HG02938 (cell line): ENCODE measurements around the gene RPS28.

Experiments
- ATAC-seq: cut with Tn5 transposase; IDR thresholded peaks from one replicate; pipeline ENCODE4 v1.9.1; 2021; ENCODE audit warnings: mild to moderate bottlenecking, moderate library complexity; ENCODE audit not compliant: unreplicated experiment

Gene RPS28

DNA sequence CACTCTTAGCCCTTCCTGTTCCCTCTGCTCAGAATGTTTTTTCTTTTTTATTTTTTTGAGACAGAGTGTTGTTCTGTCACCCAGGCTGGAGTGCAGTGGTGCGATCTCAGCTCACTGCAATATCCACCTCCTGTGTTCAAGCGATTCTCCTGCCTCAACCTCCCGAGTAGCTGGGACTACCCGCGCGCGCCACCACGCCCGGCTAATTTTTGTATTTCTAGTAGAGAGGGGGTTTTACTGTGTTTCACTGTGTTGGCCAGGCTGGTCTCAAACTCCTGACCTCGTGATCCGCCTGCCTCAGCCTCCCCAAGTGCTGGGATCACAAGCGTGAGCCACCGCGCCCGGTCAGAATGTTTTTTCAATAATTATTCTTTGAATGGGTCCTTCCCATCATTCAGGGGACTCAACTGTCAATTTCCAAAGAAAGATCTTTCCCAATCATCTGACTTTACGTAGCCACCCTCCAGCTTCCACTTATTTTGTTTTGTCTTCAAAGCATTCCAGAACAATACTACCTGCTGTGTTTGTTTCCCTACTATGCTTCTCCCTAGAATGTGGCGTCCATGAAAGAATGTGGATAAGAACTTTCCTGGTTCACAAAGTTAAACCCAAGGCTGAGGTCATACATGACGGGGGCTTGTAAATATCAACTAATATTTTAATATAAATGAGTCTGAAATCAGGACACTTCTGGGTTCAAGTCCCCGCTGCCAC is 1.3 kb upstream of the RPS28 start:
- no peak for ATAC-seq

DNA sequence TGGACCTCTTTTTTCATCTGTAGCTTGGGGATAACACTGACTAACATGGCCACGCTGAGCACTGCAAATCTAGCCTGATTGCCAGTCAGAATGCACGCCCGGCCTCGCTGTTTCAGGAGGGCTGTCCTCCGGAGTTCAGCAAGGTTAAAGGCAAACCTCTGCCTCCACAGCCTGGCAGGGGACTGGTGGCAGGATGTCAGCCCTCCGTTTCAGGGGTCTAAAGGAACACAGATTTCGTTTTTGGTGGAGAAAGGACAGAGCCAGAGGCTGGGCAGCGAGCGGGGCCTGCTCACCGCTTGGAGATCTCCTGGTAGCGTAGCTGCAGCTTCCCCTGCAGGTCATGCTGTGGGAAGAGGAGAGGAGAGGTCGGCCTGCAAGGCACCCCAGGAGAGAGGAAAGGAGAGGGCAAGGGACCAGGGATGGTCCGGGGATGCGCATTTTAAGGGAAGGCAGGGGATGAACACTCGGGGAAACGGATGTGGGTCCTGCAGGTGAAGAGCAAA is 681 bp upstream of the RPS28 start:
- ATAC-seq, result no peak

DNA sequence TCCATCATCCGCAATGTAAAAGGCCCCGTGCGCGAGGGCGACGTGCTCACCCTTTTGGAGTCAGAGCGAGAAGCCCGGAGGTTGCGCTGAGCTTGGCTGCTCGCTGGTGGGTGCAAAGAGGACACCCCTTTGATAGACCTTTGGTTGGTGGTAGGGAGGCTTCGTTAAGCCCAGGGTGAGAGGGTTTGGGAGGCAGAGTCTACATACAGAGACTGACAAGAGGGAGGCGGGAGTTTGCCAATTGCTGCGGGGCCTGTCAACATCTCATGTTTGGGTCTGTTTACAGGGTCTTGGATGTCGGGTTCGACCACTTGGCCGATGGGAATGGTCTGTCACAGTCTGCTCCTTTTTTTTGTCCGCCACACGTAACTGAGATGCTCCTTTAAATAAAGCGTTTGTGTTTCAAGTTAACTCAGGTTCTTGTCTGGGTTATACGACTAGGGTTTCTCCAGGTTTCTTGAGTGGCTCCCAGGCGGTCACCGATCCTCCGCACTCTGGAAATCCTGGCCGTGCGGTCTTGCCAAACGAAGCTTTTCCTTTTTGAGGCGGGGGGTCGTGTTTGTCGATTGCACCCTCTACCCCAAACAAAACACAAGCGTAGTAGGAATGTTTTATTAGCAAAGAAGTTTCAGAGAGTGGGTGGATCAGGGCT is 816 bp downstream of the RPS28 start:
- ATAC-seq, result no peak

DNA sequence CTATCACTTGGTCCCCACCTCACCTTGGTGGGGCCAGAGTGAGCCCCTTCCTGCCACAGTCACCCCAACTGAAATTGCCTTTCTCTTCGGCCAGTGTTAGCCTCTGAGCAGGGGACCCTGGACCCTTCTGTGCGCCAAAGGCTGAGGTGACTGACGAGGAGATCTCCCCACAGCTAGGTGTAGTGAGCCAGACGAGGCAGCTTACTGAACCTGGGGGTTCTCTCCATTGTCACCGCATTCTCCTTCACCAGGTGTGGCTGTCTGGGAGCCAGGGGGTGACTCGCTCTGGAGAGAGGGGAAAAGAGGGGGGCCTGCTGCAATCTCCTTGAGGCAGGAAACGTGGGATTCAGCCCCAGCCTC is 1.3 kb downstream of the RPS28 start:
- ATAC-seq, result no peak

DNA sequence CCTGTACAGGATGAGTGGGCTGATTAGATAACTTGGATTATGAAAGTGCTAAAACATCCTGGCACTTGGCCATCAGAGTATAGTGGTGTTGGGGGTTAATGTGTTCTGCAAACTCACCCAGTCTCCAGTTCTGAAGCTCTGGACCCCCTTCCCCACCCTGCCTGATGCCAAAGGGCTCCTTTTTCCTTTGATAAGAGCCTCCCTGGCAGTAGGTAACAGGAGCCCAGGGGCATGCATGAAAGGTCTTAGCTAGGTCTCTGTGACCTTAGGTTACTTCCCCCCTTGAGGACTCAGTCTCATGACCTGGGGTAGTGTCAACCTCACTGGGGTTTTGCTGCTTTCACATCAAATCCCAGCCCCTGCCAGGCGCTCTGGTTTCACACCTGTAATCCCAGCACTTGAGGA is 2.5 kb downstream of the RPS28 start:
- ATAC-seq, result no peak

DNA sequence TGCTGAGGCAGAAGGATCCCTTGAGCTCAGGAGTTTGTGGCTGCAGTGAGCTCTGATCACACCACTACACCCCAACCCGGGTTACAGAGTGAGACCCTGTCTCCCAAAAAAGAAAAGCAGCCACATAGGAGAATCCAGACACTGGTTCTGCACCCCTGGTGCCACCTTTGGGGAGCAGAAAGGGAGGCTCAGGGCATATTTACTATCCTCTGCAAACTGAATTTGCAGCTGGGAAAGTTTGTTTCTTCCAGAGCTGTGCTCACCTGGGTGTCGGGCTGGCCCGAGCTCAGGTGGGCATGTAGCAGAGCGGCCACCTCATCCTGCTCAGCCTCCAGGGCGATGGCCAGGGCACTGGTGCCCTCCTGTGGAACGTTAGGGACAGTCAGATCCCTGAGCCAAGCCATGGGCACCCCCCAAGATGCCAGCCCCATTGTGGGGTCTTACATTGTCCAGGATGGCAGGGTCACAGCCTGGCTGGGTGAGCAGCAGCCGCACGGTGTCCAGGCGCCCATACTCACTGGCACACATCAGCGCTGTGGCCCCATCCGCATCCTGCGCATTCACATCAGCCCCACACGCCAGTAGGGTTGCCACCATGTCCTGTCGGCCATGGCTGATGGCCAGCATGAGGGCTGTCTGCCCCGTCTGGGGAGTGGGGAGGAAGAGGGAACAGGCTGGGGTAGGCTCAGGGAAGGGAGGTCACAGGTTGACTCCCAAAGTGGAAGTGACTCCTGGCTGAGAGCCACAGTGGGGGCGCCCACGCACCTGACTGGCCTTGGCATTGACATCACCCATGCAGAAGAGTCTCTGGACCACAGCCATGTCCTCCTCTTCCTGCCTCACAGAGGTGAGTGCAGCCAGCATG is 3.1 kb downstream of the RPS28 start:
- no peak for ATAC-seq

DNA sequence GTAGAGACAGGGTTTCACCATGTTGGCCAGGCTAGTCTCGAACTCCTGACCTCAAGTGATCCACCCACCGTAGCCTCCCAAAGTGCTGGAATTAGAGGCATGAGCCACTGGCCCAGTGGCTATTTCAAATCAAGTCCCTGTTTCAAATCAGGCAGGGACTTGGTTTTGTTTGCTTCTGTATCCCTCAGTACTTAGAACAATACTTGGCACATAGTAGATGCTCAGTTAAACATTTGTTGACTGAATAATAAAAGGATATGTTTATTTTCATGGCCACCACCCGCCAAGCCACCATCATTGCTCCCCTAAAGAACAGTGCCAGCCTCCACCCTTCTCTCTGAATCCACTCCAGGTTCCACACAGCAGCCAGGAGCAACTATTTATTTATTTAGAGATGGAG is 4.2 kb downstream of the RPS28 start:
- no peak for ATAC-seq

DNA sequence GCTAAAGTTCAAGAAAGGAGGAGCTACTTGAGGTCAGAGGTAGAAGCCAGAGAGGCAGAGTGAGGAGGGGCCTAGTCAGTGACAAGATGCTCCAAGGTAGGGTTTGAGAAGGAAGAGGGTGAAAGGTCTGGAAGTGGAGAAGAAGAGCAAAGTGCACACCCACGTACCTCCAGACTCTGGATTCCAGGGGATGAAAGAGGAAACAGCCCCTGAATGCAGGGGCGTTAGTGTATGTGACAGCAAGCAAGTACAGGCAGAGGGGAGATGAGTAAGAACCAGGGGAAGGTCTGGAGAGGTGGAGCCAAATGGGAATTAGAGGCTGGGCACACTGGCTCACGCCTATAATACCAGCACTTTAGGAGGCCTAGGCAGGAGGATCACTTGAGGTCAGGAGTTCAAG is 8.7 kb downstream of the RPS28 start:
- no peak for ATAC-seq

DNA sequence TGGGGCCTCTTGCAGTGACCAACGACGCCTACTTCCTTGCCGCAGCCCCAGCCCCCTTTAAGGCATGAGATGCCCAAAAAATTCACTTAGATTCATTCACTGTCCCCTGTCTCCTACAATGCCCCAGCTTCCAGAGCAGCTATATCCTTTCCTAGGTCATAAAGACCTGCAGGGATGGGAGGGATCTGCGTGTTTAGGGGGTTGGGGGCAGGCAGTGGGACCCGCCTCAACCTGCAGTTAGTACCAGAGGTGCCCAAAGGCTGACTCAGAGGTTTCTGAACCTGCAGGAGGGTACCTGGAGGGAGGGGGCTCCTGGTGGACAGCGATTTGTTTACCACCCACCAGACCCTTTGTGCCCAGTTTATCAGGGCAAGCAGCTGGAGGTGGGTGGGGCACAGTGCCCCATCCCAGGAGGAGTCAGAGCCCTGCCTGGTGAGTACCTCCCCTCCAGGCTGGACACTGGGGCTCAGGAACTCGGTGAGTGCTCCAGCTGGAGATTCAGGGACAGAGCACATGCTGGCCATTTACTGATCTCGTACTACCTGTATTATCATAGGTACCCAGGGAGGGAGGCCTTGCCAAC is 10.1 kb downstream of the RPS28 start:
- no peak for ATAC-seq

DNA sequence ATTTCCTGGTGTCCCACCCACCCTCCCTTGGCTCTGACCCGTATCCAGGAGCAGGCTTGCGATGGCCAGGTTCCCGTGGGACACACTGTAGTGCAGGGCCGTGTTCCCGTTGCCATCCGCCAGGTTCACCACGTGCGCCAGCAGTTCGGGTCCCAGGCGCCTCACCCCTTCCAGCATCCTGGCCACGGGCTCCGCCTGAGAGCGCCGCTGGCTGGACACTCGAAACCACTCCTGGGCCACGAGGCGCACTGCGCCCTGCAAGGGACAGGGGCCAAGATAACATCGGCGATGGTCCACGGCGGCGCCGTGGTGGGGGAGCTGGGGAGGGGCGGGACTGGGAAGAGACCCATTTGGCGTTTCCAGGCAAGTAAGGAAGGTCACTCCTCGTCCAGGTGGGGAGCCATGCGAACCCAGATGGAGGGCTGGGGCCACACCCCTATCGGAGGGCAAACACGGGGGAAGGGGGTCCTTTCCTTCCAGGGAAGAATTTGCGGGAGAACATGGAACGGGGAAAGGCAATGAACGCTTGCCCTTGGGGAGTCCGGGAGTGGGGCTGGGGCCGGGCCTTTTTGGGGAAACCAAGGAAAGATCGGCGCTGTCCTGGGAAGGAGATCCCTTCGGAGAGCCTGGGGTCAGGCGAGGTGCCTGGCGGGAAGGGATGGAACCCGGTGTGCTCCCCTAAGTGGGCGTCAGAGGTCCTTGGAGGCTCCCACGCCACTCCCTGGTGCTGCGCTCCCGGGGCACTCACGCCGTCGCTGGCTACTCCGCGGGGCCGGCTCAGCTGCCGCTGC is 11.9 kb downstream of the RPS28 start:
- no peak for ATAC-seq

DNA sequence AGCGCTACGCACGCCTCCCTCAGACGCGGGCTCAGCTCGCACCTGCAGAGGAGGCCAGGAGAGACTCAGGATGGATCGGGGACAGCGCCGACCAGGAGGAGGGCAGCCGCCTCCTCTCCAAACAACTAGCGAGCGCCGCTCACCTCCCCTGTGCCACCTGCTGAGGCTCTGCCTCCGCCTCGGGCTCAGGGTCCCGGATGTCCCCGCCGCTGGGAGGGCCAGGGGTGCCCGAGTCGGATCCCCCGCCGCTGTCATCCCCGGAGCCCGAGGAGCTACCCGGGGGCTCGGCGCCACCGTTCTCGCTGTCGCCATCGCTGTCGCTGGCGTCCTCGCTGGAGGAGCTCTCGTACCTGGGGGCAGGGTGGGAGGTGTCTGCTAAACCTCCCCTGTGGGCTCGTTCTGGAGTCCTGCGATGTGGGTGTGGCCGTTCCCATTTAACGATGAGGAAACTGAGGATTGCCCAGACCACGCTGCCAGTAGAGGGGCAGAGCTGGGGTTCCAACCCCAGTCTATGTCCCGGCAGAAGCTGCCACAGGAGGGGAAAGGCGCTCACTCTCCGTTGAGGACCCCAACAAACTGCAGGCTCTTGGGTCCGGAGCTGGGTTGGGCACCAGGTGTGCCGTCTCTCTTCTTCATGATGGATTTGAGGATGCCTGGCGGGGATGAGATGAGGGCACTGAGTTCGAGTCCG is 12.6 kb downstream of the RPS28 start:
- no peak for ATAC-seq

DNA sequence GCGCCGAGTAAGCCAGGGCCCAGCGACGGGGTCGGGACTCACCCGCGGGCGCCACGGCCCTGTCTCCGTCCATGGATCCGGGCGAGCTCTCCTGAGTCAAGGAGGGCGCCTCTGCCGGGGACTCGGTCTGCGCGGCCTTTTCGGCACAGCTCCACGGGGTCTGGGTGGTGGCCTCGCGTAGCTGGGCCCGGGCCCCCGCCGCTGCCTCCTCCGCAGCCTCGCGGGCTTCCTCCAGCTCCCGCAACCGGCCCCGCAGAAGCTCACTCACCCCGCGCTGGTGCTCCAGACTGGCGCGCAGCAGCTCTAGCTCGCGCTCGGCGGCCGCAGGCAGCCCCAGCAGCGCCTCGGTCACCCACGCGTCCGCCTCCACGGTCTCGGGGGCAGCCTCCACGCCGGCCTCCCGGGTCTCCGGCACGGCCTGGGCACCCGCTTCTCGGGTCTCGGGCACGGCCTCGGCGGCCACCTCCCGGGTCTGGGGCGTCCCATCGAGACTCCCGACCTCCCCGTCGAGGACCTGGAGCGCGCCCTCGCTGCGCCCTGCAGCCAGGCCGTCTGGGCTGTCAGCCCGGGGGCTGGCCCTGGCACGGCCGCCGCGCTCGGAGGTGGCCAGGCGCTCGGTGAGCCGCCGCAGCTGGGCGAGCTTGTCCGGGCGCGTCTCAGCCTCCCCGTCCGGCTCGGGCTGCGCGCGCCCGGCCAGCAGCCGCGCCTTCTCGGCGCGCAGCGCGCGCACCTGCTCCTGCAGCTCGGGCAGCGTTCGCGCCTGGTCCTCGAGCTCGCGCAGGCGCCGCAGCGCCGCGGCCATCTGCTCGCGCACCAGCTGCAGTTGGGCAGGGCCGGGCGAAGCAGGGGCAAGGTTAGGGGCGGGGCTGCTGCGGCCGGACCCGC is 13.4 kb downstream of the RPS28 start:
- no peak for ATAC-seq

DNA sequence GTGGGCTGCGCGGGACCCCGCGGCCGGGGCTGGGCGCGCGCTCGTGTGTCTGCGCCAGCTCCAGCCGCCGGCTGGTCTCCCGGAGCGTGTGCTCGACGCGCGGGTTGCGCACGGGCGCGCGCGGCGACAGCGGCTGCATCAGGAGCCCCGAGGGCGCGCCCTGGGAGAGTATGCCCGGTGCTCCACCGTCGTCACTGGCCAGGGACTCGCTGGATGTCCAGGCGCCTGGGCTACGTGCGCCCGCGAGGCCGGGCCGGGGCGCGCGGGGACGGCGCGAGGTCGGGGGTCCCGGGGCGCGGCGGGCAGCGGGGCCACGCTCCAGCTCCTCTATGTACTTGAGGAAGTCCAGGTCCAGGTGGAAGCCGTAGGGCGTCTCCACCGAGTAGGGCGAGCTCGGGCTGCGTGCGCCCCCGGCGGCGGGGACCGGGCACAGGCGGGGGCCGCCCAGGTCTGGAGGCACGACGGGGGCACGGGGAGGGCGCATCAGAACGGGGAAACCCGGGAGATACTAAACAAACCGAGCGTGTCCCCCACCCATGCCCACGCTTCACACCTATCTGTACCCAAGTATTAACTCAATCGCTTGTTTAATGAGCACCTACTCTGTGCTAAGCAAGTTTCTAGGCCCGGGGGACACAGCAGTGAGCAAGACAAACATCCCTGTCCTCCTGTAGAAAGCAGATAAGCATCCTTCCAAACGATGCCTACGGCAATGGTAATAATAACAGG is 14.2 kb downstream of the RPS28 start:
- ATAC-seq, result no peak

DNA sequence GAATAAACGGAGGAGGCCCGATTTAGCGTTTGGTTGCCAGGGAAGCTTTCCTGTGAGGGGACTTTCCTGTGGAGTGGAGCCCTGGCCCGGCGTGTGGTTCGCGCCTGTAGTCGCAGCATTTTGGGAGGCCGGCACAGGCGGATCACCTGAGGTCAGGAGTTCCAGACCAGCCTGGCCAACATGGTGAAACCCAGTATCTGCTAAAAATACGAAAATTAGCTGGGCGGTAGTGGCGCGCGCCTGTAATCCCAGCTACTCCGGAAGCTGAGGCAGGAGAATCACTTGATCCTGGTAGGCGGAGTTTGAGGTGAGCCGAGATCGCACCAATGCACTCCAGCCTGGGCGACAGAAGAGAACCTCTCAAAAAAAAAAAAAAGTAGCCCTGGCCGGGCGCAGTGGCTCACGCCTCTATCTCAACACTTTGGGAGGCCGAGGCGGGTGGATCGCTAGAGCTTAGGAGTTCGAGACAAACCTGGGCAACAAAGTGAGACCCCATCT is 14.8 kb downstream of the RPS28 start:
- ATAC-seq, result no peak

DNA sequence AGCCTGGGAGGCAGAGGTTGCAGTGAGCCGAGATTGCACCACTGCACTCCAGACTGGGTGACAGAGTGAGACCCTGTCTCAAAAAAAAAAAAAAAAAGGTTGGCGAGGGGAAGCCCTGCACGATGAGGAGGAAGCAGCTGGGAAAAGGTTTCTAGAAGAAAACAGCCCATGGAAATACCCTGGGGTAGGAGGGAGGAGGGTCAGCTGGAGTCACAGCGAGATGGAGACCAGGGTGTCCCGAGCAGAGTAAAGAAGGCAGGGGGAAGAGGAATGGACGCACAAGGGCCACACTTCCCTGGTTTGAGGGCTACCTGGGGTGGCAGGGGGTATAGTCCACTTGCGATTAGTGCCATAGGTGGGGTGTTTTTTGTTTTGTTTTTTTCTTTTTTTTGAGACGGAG is 15.4 kb downstream of the RPS28 start:
- no peak for ATAC-seq

DNA sequence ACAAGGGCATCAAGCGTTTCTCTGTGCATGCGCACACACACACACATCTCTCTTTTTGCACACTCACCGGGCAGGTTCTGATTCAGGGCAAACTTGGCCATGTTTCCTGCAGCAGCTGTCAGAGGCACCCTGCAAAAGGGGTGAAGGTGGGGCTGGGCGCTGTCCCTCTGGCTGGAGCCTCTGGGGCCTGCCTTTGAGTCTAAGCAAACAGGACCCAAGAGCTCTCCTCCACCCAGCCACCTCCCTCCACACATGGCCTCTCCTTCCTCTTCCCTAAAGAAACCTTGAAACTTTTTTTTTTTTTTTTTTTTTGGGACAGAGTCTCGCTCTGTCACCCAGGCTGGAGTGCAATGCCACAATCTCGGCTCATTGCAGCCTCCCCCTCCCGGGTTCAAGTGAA is 16.4 kb downstream of the RPS28 start:
- ATAC-seq, result no peak

DNA sequence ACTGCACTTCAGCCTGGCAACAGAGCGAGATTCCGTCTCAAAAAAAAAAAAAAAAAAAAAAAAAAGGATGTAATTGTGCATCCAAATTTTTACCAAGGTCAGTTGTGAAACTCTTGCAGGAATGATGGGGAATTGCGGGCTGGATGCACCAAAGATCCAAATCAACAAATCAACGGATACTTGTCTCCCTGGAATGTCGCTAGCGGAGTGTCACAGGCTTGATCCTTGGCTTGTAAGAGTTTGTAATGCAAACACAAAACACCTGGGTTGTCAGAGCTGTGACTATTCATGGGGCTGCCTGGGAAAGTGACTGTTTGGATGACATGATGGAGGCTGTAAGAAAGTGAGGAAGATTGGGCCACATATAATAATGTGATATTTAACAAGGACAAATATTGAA is 17.5 kb downstream of the RPS28 start:
- ATAC-seq, result no peak
